Naive thymus-derived CD4-positive, alpha-beta T cell (primary cell): ENCODE data around the gene MAGI2. TPM values are rescaled to one million over a fixed set of nuclear protein-coding genes. Genes with fewer than 3 reads are reported as not detected.
A peak's percentile ranks its signal among the peaks of the same experiment; 100 is the strongest.

Source experiments
- ATAC-seq: fragments of 150-1000 bp; cut with Tn5 transposase; 2 replicates; pipeline ENCODE4 v1.10.0; 2021; ENCODE audit warnings: mild to moderate bottlenecking, moderate library complexity
- CTCF ChIA-PET: fragments of 350-600 bp; sonication (Branson Sonifier 250); formaldehyde crosslinking; loops from one replicate; lab custom pipeline; 2021; ENCODE audit warnings: antibody characterized with exemption; lab: Charles Lee
- POLR2A ChIA-PET: fragments of 350-600 bp; sonication (Branson Sonifier 250); formaldehyde crosslinking; loops from one replicate; lab custom pipeline; 2021; ENCODE audit warnings: antibody characterized with exemption, inconsistent platforms; lab: Charles Lee
- DNase-seq, 9 donors: peaks; one replicate each; pipeline versions ENCODE4 v3.0.0 to v3.0.0-alpha.2; 2020 to 2022; ENCODE audit warnings: mixed read lengths in 1 of 9
- H3K27ac ChIP-seq: one replicate; pipeline ENCODE4 v1.7.0; 2013; ENCODE audit warnings: mild to moderate bottlenecking, low read depth, low read length, moderate library complexity
- H3K27me3 ChIP-seq, 2 donors: one replicate each; pipeline ENCODE4 v1.7.0; 2013; ENCODE audit warnings: low read length in 2 of 2, mild to moderate bottlenecking in 2 of 2, moderate library complexity in 2 of 2; ENCODE audit not compliant: control insufficient read depth in 2 of 2, insufficient read depth in 2 of 2
- H3K36me3 ChIP-seq, 3 experiments: 1 replicate in 2 of 3; 2 replicates in 1 of 3; pipeline ENCODE4 v1.7.0; 2013; ENCODE audit warnings: low read length in 3 of 3, mild to moderate bottlenecking in 3 of 3, moderate library complexity in 1 of 3; ENCODE audit not compliant: insufficient read depth in 3 of 3, control insufficient read depth in 2 of 3
- H3K4me1 ChIP-seq, 2 donors: one replicate each; pipeline ENCODE4 v1.7.0; 2013; ENCODE audit warnings: low read length in 2 of 2, mild to moderate bottlenecking in 2 of 2, moderate library complexity in 1 of 2; ENCODE audit not compliant: control insufficient read depth in 2 of 2, insufficient read depth in 2 of 2
- H3K4me3 ChIP-seq: 2 replicates; pipeline ENCODE4 v1.7.0; 2013; ENCODE audit warnings: mild to moderate bottlenecking, low read length
- H3K9me3 ChIP-seq, 3 experiments: 1 replicate in 2 of 3; 2 replicates in 1 of 3; pipeline ENCODE4 v1.7.0; 2013; ENCODE audit warnings: low read length in 3 of 3; ENCODE audit not compliant: control insufficient read depth in 2 of 3
- H3K27ac Mint-ChIP-seq, 9 donors: one replicate each; pipeline ENCODE4 v1.8.0; 2020 to 2022; ENCODE audit warnings: mixed read lengths in 9 of 9, mild to moderate bottlenecking in 8 of 9, moderate library complexity in 5 of 9, inconsistent platforms in 2 of 9
- H3K27me3 Mint-ChIP-seq, 5 donors: one replicate each; pipeline ENCODE4 v1.8.0; 2021 to 2022; ENCODE audit warnings: mixed read lengths in 5 of 5, mild to moderate bottlenecking in 1 of 5
- H3K36me3 Mint-ChIP-seq, 5 donors: one replicate each; pipeline ENCODE4 v1.8.0; 2020 to 2022; ENCODE audit warnings: mixed read lengths in 5 of 5, mild to moderate bottlenecking in 3 of 5, inconsistent platforms in 1 of 5
- H3K4me1 Mint-ChIP-seq, 7 donors: one replicate each; pipeline ENCODE4 v1.8.0; 2020 to 2022; ENCODE audit warnings: mixed read lengths in 7 of 7, mild to moderate bottlenecking in 3 of 7, inconsistent platforms in 1 of 7
- H3K4me3 Mint-ChIP-seq, 10 donors: one replicate each; pipeline ENCODE4 v1.8.0; 2020 to 2022; ENCODE audit warnings: mild to moderate bottlenecking in 10 of 10, mixed read lengths in 10 of 10, moderate library complexity in 6 of 10, inconsistent platforms in 2 of 10
- H3K9me3 Mint-ChIP-seq, 11 donors: one replicate each; pipeline ENCODE4 v1.8.0; 2020 to 2022; ENCODE audit warnings: mixed read lengths in 11 of 11, mild to moderate bottlenecking in 4 of 11, inconsistent platforms in 1 of 11, moderate library complexity in 1 of 11
- intact Hi-C, 2 donors: fragments of 100-400 bp; cut with micrococcal nuclease; formaldehyde crosslinking; loops; one replicate each; pipeline ENCODE4 v1.15.1; 2023
- polyA plus RNA-seq, 2 donors: library from polyadenylated mRNA; unstranded; fragments of 300-500 nt; fragmentation: Illumina TruSeq; gene quantifications; one replicate each; pipeline ENCODE4 v1.2.3, GENCODE V29; 2021
- total RNA-seq, 6 experiments: library from RNA in 5 of 6; stranded (reverse) in 5 of 6; gene quantifications; 1 replicate in 5 of 6; 2 replicates in 1 of 6; pipeline ENCODE4 v1.2.3 and lab custom pipeline; 2021 to 2026

The MAGI2 gene
- total and polyA plus RNA-seq, 7 experiments from 2014 or later = 0.05 to 0.67 (median 0.15) TPM; not detected in 3

DNA sequence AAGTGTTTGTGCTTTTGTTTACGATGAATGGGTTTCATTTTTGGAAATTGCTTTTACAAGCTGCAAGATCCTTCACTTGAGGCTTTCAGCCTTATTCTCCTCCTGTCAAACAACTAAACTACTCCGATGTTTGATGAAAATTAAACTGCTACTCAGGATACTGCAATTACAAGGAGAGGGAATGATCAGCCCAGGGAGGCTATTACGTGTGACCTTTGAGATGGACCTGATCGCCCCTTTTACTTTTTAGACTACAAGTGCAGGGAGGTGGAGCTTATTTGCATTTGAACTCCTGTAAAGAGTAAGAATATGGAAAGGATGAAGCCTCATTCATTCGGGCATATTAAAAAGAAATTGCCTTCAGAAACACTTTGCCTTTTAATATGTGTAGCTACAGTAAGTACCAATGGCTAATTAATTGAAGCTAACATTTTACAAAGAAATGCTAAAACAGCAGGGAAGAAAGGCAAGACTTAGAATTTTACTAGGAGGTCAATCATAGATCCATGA lies 1435.8 kb downstream of the MAGI2 start:
- intact Hi-C loops = no loop called here
- H3K27ac Mint-ChIP-seq = peak overlapping the region in 1 of 9 donors; percentile 8
- POLR2A ChIA-PET = no interaction called here

GRCh38 chr7:78015574-78016260 lies 1437.8 kb downstream of the MAGI2 start:
- POLR2A ChIA-PET = no interaction called here
- ATAC-seq = no peak
- H3K4me1 Mint-ChIP-seq = peaks cover 6 to 13% (median 11%) of the 10 kb centered on the region in 7 donors
- H3K36me3 ChIP-seq = no peaks in the 10 kb centered on the region
- CTCF ChIA-PET = no interaction called here
- peaks cover 0 to 3% (median 0%) of the 10 kb centered on the region in 5 donors for H3K36me3 Mint-ChIP-seq
- no peak overlapping the region for H3K4me3 ChIP-seq
- intact Hi-C loops = no loop called here
- H3K9me3 Mint-ChIP-seq = no peaks in the 10 kb centered on the region
- H3K27ac Mint-ChIP-seq = peak overlapping the region in 1 of 9 donors; percentile 12
- H3K9me3 ChIP-seq = no peaks in the 10 kb centered on the region
- peaks cover 31 to 54% (median 37%) of the 10 kb centered on the region in 5 donors for H3K27me3 Mint-ChIP-seq
- no peak overlapping the region for H3K4me3 Mint-ChIP-seq
- peaks cover 0 to 12% of the 10 kb centered on the region in 2 donors for H3K27me3 ChIP-seq
- peaks cover 0 to 7% of the 10 kb centered on the region in 2 donors for H3K4me1 ChIP-seq
- no peak for DNase-seq
- H3K27ac ChIP-seq = no peak overlapping the region

More for the DNA sequence above, 1435.8 kb downstream of the MAGI2 start:
- CTCF ChIA-PET = interaction anchor here (0.9 to 1.0 kb wide), 2 partner anchors 14 to 24 kb away, joined by 4 to 5 read pairs; no protein-coding TSS in a partner anchor
- ATAC-seq (no peak), DNase-seq (no peak)
- Mint-ChIP-seq H3K4me1 (peaks cover 6 to 15% (median 11%) of the 10 kb centered on the region in 7 donors), H3K27me3 (peaks cover 27 to 64% (median 40%) of the 10 kb centered on the region in 5 donors), H3K4me3 (peak overlapping the region in 9 of 10 donors; percentile 2 to 80 (median 56)), H3K9me3 (no peaks in the 10 kb centered on the region), H3K36me3 (peaks cover 0 to 3% (median 0%) of the 10 kb centered on the region in 5 donors)
- Histone ChIP-seq H3K27me3 (peaks cover 0 to 13% of the 10 kb centered on the region in 2 donors), H3K36me3 (no peaks in the 10 kb centered on the region), H3K4me1 (peaks cover 0 to 7% of the 10 kb centered on the region in 2 donors), H3K9me3 (no peaks in the 10 kb centered on the region), H3K4me3 (no peak overlapping the region), H3K27ac (no peak overlapping the region)

DNA sequence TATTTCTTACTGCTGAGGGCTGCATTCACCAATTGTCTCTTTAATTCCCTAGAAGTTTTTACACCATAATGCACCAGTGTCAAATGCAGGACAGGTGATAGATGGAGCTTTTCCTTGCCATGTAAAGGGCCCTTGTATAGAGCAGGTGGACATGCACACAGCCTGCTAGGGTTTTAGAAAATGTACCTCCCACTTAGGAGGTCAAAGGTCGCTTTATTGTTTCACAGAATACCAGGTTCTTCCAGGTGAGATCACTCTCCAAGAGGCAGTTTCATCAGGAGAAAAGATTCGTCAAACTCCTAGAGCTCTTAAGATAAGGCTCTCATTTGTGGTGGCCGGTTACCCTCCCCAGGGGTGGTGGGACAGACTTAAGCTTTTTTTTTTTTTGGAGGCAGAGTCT lies 1439.1 kb downstream of the MAGI2 start:
- Histone ChIP-seq H3K36me3 (no peaks in the 10 kb centered on the region), H3K4me1 (peaks cover 0 to 7% of the 10 kb centered on the region in 2 donors), H3K27ac (no peak overlapping the region), H3K9me3 (no peaks in the 10 kb centered on the region), H3K4me3 (no peak overlapping the region), H3K27me3 (peaks cover 0 to 6% of the 10 kb centered on the region in 2 donors)
- H3K27me3 Mint-ChIP-seq = peaks cover 31 to 48% (median 33%) of the 10 kb centered on the region in 5 donors
- H3K4me1 Mint-ChIP-seq = peaks cover 3 to 7% (median 5%) of the 10 kb centered on the region in 7 donors
- ChIA-PET CTCF (no interaction called here), POLR2A (no interaction called here)
- ATAC-seq (no peak), DNase-seq (no peak)
- H3K4me3 Mint-ChIP-seq = no peak overlapping the region
- H3K36me3 Mint-ChIP-seq = peaks cover 0 to 3% (median 0%) of the 10 kb centered on the region in 5 donors
- intact Hi-C loops = no loop called here
- H3K9me3 Mint-ChIP-seq = no peaks in the 10 kb centered on the region
- no peak overlapping the region for H3K27ac Mint-ChIP-seq

GRCh38 chr7:78013386-78013785 lies 1440.1 kb downstream of the MAGI2 start:
- H3K4me1 Mint-ChIP-seq = peaks cover 0 to 6% (median 0%) of the 10 kb centered on the region in 7 donors
- ChIA-PET CTCF (no interaction called here), POLR2A (no interaction called here)
- H3K36me3 Mint-ChIP-seq = no peaks in the 10 kb centered on the region
- H3K9me3 Mint-ChIP-seq = no peaks in the 10 kb centered on the region
- no peak overlapping the region for H3K27ac ChIP-seq
- intact Hi-C loops = no loop called here
- peaks cover 0 to 1% of the 10 kb centered on the region in 2 donors for H3K4me1 ChIP-seq
- H3K36me3 ChIP-seq = no peaks in the 10 kb centered on the region
- H3K27me3 Mint-ChIP-seq = peaks cover 25 to 41% (median 26%) of the 10 kb centered on the region in 5 donors
- H3K4me3 Mint-ChIP-seq = no peak overlapping the region
- H3K9me3 ChIP-seq = no peaks in the 10 kb centered on the region
- no peak for DNase-seq
- no peak for ATAC-seq
- H3K27ac Mint-ChIP-seq = no peak overlapping the region
- no peak overlapping the region for H3K4me3 ChIP-seq
- H3K27me3 ChIP-seq = peaks cover 0 to 3% of the 10 kb centered on the region in 2 donors

- CTCF ChIA-PET = no interaction called here
- H3K4me3 Mint-ChIP-seq = no peak overlapping the region
- no peaks in the 10 kb centered on the region for H3K36me3 ChIP-seq
- no peak overlapping the region for H3K4me3 ChIP-seq
- H3K4me1 Mint-ChIP-seq = no peaks in the 10 kb centered on the region
- no peaks in the 10 kb centered on the region for H3K4me1 ChIP-seq
- POLR2A ChIA-PET = no interaction called here
- peaks cover 14 to 27% (median 16%) of the 10 kb centered on the region in 5 donors for H3K27me3 Mint-ChIP-seq
- H3K27ac ChIP-seq = no peak overlapping the region
- intact Hi-C loops = no loop called here
- H3K27me3 ChIP-seq = peaks cover 0 to 3% of the 10 kb centered on the region in 2 donors
- ATAC-seq = no peak
- H3K9me3 Mint-ChIP-seq = no peaks in the 10 kb centered on the region
- no peaks in the 10 kb centered on the region for H3K9me3 ChIP-seq
- no peak for DNase-seq
- no peaks in the 10 kb centered on the region for H3K36me3 Mint-ChIP-seq
- H3K27ac Mint-ChIP-seq = no peak overlapping the region
Measured at GRCh38 chr7:78011642-78012041, 1441.8 kb downstream of the MAGI2 start.

GRCh38 chr7:78007231-78007630 lies 1446.2 kb downstream of the MAGI2 start:
- ATAC-seq (no peak), DNase-seq (no peak)
- ChIA-PET POLR2A (no interaction called here), CTCF (no interaction called here)
- intact Hi-C loops = no loop called here
- Histone ChIP-seq H3K9me3 (no peaks in the 10 kb centered on the region), H3K27ac (no peak overlapping the region), H3K36me3 (no peaks in the 10 kb centered on the region), H3K4me1 (no peaks in the 10 kb centered on the region), H3K4me3 (no peak overlapping the region), H3K27me3 (no peaks in the 10 kb centered on the region)
- Mint-ChIP-seq H3K27me3 (peaks cover 0 to 1% (median 0%) of the 10 kb centered on the region in 5 donors), H3K36me3 (no peaks in the 10 kb centered on the region), H3K9me3 (no peaks in the 10 kb centered on the region), H3K27ac (no peak overlapping the region), H3K4me3 (no peak overlapping the region), H3K4me1 (no peaks in the 10 kb centered on the region)
